Spinal cord (tissue), 10 donors: ENCODE data around the gene SRSF4. TPM values are rescaled to one million over a fixed set of nuclear protein-coding genes. Genes with fewer than 3 reads are reported as not detected.
"Not testable (repeated sequence)": the region's sequence is repeated elsewhere in the genome, so short reads cannot be mapped to it uniquely, and the experiment has no call there.

Experiments
- DNase-seq, 6 donors: peaks; one replicate each; pipeline versions ENCODE4 v3.0.0 to v3.0.0-alpha.2; 2013 to 2015; ENCODE audit warnings: low spot score in 6 of 6, low read depth in 4 of 6
- H3K27ac ChIP-seq: one replicate; pipeline ENCODE4 v1.5.1; 2013; ENCODE audit warnings: low read depth, low read length, control low read depth
- H3K27me3 ChIP-seq: one replicate; pipeline ENCODE4 v1.6.1; 2013; ENCODE audit warnings: low read length; ENCODE audit not compliant: control insufficient read depth, insufficient read depth
- H3K36me3 ChIP-seq: one replicate; pipeline ENCODE4 v1.6.1; 2013; ENCODE audit warnings: low read length; ENCODE audit not compliant: control insufficient read depth, insufficient read depth
- H3K4me1 ChIP-seq: one replicate; pipeline ENCODE4 v1.6.1; 2013; ENCODE audit warnings: low read length; ENCODE audit not compliant: control insufficient read depth, insufficient read depth
- H3K4me3 ChIP-seq: one replicate; pipeline ENCODE4 v1.5.1; 2013; ENCODE audit warnings: low read depth, low read length, control low read depth
- H3K9me3 ChIP-seq: one replicate; pipeline ENCODE4 v1.6.1; 2013; ENCODE audit warnings: low read length; ENCODE audit not compliant: control insufficient read depth, insufficient read depth
- WGBS: methylation state at CpG from one replicate; pipeline ENCODE4 v1.1.5; 2013; ENCODE audit warnings: missing lambda C conversion rate; ENCODE audit not compliant: insufficient coverage; 5-methylcytosine and 5-hydroxymethylcytosine counted together
- long read RNA-seq, 4 donors: transcript quantifications; one replicate each; lab custom pipeline, GENCODE V29; 2026
- polyA plus RNA-seq, 2 donors: library from polyadenylated mRNA; unstranded; fragments of 120-200 nt; gene quantifications; one replicate each; pipeline ENCODE4 v1.2.1, GENCODE V29; 2013; ENCODE audit not compliant: insufficient read length in 2 of 2
- total RNA-seq, 2 donors: library from RNA; depleted of rRNA in 1 of 2; stranded (reverse); fragments of 120-200 nt in 1 of 2; fragments of >200 nt in 1 of 2; gene quantifications; one replicate each; pipeline versions ENCODE4 v1.2.3 to v1.2.4, GENCODE V29; 2013 to 2014
- donor health status: healthy.

Gene SRSF4
- total RNA-seq (10 to 100 TPM; 36.6 to 54.0 TPM), polyA plus RNA-seq (100 to 1,000 TPM; 103 to 117 TPM)
- long read RNA-seq, donor 1, transcript SRSF4-201 (6 exons, 2,387 nt): major isoform, 38 of 39 reads
- long read RNA-seq, donor 1, partial matches to known transcripts: 0 of 39 reads
- long read RNA-seq, donor 1, other reads (novel, unspliced or antisense): 0 of 39 reads
- long read RNA-seq, donor 2, transcript SRSF4-201 (6 exons, 2,387 nt): major isoform, 10 of 11 reads
- long read RNA-seq, donor 2, partial matches to known transcripts: 0 of 11 reads
- long read RNA-seq, donor 2, other reads (novel, unspliced or antisense): 0 of 11 reads
- long read RNA-seq, donor 3, transcript SRSF4-201 (6 exons, 2,387 nt): major isoform, 29 of 31 reads
- long read RNA-seq, donor 3, partial matches to known transcripts: 0 of 31 reads
- long read RNA-seq, donor 3, other reads (novel, unspliced or antisense): 0 of 31 reads
- long read RNA-seq, donor 4, transcript SRSF4-201 (6 exons, 2,387 nt): major isoform, 36 of 51 reads
- long read RNA-seq, donor 4, partial matches to known transcripts: 12 of 51 reads
- long read RNA-seq, donor 4, other reads (novel, unspliced or antisense): 0 of 51 reads

DNA sequence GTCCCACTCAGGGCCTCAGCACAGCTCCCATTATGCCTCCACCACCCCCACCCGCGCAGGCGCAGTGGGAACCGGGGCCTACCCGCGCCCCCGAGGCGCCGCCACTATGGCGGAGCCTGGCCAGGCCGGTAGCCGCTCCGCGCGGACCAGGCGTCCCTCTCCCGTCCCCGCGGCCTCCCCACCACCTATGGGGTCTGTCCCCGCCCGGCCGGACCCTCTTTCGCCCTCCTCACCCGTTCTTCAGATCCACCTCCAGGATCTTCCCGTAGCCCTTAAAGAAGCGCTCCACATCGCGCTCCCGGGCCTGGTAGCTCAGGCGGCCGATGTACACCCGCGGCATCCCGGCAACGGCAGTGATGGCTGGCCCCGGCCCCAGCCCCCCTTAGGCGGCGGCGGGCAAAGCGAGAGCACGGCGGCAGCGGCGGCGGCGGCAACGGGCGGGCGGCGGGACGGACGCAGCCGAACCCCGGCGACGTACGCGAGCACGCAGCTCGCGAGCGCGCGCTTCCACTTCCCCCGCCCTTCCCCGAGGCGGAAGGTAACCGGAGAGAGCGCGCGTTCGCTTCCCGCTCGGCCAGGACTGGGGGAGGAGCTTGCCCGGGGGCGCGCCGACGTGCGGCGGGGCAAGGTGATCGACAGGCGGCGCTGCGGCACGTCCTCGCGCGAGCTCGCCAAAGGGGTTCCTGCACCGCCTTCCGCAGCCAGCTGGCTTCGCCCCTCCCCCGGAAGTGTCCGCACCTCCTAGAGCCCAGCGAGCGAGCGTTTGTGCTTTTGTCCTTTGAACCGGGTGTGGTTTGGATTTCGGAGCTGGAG lies at the start of gene SRSF4:
SRSF4 (minus strand) TSS at position 488 of the 813 bp plus-strand sequence; CDS start at position 340, 148 bp downstream.
- peaks cover 13% of the 10 kb centered on the region for H3K4me1 ChIP-seq
- H3K4me3 ChIP-seq: peak within 1 kb of the TSS; percentile 97
- peak; percentile 91 to 99 (median 94) for DNase-seq
- H3K27me3 ChIP-seq: no peaks in the 10 kb centered on the region
- H3K36me3 ChIP-seq: peaks cover 4% of the 10 kb centered on the region
- H3K9me3 ChIP-seq: no peaks in the 10 kb centered on the region
- H3K27ac ChIP-seq: peak within 1 kb of the TSS; percentile 100
- WGBS: under 1% methylated on average over 100 of the region's 100 CpGs

DNA sequence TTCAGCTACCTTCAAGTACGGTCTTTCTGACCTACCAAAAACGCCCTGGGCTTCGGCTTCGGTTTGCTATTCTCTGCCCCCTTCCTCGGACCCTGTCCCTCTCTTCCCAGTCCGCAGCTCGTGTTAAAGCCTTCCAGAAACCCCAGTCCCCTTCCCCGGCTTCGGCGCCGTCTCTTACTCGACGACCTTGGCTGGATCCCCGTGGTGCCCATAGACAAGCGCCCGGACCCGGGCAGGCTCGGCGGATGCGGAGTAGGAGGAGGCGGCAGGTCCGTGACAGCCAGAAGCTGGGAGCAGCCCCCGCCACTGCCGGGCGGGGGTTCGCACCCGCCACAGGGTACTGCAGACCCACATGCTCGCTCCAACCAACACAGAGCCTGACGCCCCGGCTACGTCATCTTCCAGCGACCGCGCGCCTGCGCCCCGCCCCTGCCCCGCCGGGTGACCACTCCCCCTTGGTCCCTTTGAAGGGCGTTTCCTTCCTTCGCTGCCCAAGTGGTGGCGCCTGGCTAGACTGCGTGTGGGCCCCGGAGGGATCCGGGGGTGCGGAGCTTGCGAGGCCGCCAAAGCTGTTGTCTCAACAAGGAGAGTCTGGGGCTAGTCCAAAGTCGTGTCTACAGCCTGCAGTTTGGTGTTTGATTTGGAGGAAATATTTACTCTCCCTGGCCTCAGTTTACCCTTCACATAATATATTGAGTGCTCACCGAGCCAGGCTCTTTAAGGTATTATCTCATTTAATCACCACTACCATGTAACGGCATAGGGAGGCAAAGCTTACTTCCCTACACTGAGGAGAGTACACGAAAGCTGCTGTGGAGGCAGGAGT lies 49.1 kb upstream of the SRSF4 start, which contains the start of gene MECR:
MECR (minus strand) TSS at position 382 of the 826 bp plus-strand sequence; CDS start at position 354, 28 bp downstream.
- Histone ChIP-seq H3K9me3 (no peaks in the 10 kb centered on the region), H3K27me3 (peaks cover 6% of the 10 kb centered on the region), H3K27ac (no peak within 1 kb of the TSS), H3K36me3 (no peaks in the 10 kb centered on the region), H3K4me1 (no peaks in the 10 kb centered on the region), H3K4me3 (peak within 1 kb of the TSS; percentile 71)
- DNase-seq: peak; percentile 82 to 97 (median 88)
- under 1% methylated on average over 43 of the region's 52 CpGs for WGBS

DNA sequence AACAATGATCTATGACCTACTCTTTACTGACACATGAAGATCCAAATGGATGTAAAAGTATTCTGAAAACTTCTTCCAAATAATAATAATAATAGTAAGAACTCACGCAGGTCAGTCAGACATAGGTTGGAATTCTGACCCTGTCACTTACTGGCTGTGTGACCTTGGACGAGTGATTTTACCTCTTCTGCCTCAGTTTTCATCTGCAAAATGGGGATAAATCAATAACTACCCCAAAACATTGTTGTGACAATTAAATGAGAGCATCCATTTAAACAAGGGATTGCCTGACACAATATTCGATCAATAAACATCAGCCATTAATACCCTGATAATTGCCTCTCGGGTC lies 48.5 kb upstream of the SRSF4 start:
- H3K27me3 ChIP-seq: peaks cover 6% of the 10 kb centered on the region
- H3K27ac ChIP-seq: no peak overlapping the region
- H3K4me1 ChIP-seq: no peaks in the 10 kb centered on the region
- no peak for DNase-seq
- H3K9me3 ChIP-seq: no peaks in the 10 kb centered on the region
- peak overlapping the region; percentile 71 for H3K4me3 ChIP-seq
- no peaks in the 10 kb centered on the region for H3K36me3 ChIP-seq
- 9% methylated on average over 3 of the region's 4 CpGs for WGBS

DNA sequence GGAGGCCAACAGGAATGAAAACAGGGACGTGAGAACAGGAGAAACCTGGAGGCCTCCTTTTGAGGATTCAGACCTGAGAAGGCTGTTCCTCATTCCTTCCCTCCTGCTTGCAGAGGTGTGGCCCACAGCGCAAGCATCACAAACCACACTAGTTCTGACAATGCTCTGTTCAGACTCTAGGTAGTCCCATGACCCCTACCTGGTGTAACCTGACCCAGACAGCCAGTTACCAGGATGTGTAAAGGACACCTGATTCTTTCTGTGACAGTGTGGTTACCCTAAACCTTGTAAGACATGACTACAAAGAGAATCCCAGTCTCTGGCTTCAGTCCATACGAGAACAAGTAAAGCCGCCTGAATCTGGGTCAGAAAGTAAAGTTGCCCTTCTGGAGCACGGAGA lies 45.8 kb upstream of the SRSF4 start:
- H3K4me1 ChIP-seq: peaks cover 6% of the 10 kb centered on the region
- H3K27me3 ChIP-seq: no peaks in the 10 kb centered on the region
- no peaks in the 10 kb centered on the region for H3K36me3 ChIP-seq
- H3K27ac ChIP-seq: no peak overlapping the region
- no peak overlapping the region for H3K4me3 ChIP-seq
- WGBS: 83% methylated on average over 5 of the region's 5 CpGs
- H3K9me3 ChIP-seq: no peaks in the 10 kb centered on the region
- DNase-seq: no peak

DNA sequence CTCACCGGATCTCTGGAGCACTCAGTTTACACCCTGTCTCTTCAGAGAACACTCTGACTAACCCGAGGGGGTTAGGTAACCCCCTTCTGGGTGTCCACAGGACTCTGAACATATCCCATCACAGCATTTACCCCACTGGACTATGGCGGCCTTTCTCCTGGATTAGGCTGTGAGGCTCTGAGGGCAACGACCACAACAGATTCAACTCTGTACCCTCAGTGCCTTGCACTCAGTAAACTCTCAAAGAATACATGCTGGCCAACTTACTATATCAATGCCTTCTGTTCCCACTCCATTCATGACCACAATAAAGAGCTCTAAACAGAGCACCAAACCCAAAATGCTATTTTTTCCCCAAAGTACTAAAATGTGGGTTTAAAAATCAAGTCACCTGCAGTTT lies 43.7 kb upstream of the SRSF4 start:
- DNase-seq: no peak
- WGBS: 97% methylated on average over 4 of the region's 4 CpGs
- no peak overlapping the region for H3K4me3 ChIP-seq
- H3K27ac ChIP-seq: no peak overlapping the region
- H3K27me3 ChIP-seq: no peaks in the 10 kb centered on the region
- peaks cover 6% of the 10 kb centered on the region for H3K4me1 ChIP-seq
- no peaks in the 10 kb centered on the region for H3K9me3 ChIP-seq
- H3K36me3 ChIP-seq: no peaks in the 10 kb centered on the region

DNA sequence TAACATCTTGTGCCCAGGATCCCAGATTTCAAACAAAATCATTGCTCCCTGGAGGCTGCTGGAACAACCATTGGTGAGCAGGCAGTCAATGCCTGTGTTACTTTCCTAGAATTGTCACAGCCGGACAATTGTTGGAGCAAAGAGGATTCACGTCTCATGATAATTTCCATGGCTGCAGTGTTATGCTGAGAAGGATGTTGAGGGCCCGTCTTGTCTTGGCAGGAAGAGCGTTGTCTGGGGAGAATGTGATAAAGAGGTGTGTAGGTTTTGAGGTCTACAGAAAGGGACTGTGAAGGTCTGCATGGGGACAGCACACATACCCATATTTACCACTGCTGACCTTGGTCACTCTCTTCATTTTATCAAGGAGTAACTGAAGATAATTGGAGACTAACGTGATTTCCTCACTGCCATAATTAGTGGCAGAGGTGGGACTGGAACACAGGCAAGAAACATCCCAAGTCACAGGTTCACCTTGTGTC lies 42.7 kb upstream of the SRSF4 start:
- 91% methylated on average over 3 of the region's 5 CpGs for WGBS
- H3K36me3 ChIP-seq: peaks cover 4% of the 10 kb centered on the region
- H3K27me3 ChIP-seq: no peaks in the 10 kb centered on the region
- no peak for DNase-seq
- no peaks in the 10 kb centered on the region for H3K9me3 ChIP-seq
- no peak overlapping the region for H3K27ac ChIP-seq
- H3K4me3 ChIP-seq: no peak overlapping the region
- peaks cover 6% of the 10 kb centered on the region for H3K4me1 ChIP-seq

DNA sequence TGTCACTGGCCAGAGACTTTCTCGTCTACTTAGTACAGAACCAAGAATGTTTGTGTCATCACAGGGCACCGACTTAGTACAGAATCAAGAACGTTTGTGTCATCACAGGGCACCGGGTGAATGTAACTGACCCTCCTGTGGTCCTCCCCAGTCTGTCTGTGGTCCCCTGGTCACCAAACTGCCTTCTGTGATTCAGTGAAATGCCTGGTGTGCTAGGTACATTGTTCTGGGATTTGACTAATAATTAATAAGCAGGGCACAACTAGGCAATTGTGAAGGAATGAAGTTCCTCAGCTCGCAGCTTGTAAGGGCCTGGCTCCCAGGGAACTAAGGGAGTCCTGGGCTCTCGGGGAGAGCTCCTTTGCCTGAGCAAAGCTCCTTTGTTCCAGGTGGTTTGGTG lies 41.8 kb upstream of the SRSF4 start:
- Histone ChIP-seq H3K4me1 (peaks cover 6% of the 10 kb centered on the region), H3K36me3 (peaks cover 4% of the 10 kb centered on the region), H3K9me3 (no peaks in the 10 kb centered on the region), H3K27ac (no peak overlapping the region), H3K27me3 (no peaks in the 10 kb centered on the region), H3K4me3 (no peak overlapping the region)
- no peak for DNase-seq
- WGBS: 81% methylated on average over 6 of the region's 6 CpGs

DNA sequence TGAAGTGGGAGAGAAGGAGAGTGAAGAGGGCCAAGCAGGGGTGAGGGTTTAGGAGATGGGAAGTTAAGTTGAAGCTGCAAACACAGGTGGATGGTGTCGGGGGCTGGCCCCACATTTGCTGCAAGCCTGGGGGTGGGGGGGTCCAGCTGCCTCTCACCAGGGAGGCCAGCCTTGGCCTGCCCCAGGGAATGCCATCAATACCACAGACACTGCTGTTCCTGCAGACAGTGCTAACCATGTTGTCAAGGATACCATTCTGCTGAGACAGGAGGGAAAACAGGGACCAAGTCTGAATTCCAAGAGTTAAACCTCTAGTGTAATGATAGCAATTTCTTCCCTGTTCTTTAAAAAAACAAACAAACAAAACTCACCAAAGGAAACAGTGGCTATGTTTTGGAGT lies 41.0 kb upstream of the SRSF4 start:
- H3K36me3 ChIP-seq: peaks cover 4% of the 10 kb centered on the region
- 30% methylated on average over 1 of the region's 1 CpG for WGBS
- no peaks in the 10 kb centered on the region for H3K27me3 ChIP-seq
- peaks cover 6% of the 10 kb centered on the region for H3K4me1 ChIP-seq
- H3K27ac ChIP-seq: no peak overlapping the region
- no peaks in the 10 kb centered on the region for H3K9me3 ChIP-seq
- DNase-seq: peak in 1 of 6 donors; percentile 12
- H3K4me3 ChIP-seq: no peak overlapping the region

DNA sequence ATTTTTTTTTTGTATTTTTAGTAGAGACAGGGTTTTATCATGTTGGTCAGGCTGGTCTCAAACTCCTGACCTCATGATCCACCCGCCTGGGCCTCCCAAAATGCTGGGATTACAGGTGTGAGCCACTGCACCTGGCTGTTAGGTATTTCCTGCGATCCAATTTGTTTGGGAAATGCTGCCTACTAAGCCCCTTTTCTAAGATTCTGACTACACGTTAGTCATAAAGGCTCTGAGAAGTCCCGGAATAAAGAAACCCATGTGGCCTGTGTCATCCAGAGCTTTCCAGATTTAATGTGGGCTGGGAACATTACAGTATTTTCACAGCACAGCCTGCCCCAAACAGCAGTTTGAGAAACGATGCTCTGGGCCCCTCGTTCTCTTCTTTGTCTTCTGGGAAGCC lies 40.6 kb upstream of the SRSF4 start:
- DNase-seq, H3K9me3 ChIP-seq, H3K27me3 ChIP-seq, H3K4me1 ChIP-seq, H3K4me3 ChIP-seq, H3K27ac ChIP-seq, H3K36me3 ChIP-seq: not testable (repeated sequence)
- 60% methylated on average over 5 of the region's 6 CpGs for WGBS
